Suprapubic skin (tissue), 4 donors: ENCODE data around the gene SAMD7. TPM values are rescaled to one million over a fixed set of nuclear protein-coding genes. Genes with fewer than 3 reads are reported as not detected.

Experiments
- DNase-seq, 2 donors: peaks; one replicate each; pipeline ENCODE4 v3.0.0-alpha.2; 2019; ENCODE audit warnings: low spot score in 2 of 2
- H3K27ac ChIP-seq: fragments of 200-600 bp; sonication (generic); one replicate; pipeline ENCODE4 v1.5.1; 2019
- H3K27me3 ChIP-seq: fragments of 200-600 bp; sonication (generic); one replicate; pipeline ENCODE4 v1.5.1; 2019
- H3K36me3 ChIP-seq: fragments of 200-600 bp; sonication (generic); one replicate; pipeline ENCODE4 v1.5.1; 2019
- H3K4me1 ChIP-seq: fragments of 200-600 bp; sonication (generic); one replicate; pipeline ENCODE4 v1.5.1; 2019
- H3K4me3 ChIP-seq: fragments of 200-600 bp; sonication (generic); one replicate; pipeline ENCODE4 v1.5.1; 2019; ENCODE audit warnings: mild to moderate bottlenecking
- H3K9me3 ChIP-seq: fragments of 200-600 bp; sonication (generic); one replicate; pipeline ENCODE4 v1.5.1; 2019
- EP300 ChIP-seq: sonication (generic); formaldehyde crosslinking; IDR thresholded peaks from one replicate; pipeline ENCODE4 v1.6.1; 2017; ENCODE audit warnings: antibody characterized with exemption
- POLR2A ChIP-seq, 2 donors: fragments of 450-650 bp; IDR thresholded peaks; one replicate each; pipeline ENCODE4 v1.6.1; 2017; ENCODE audit warnings: antibody characterized with exemption in 2 of 2, mild to moderate bottlenecking in 2 of 2, moderate library complexity in 2 of 2
- POLR2AphosphoS5 ChIP-seq, 3 donors: sonication (generic); formaldehyde crosslinking; IDR thresholded peaks; one replicate each; pipeline ENCODE4 v1.6.1; 2017; ENCODE audit warnings: antibody characterized with exemption in 3 of 3
- WGBS: methylation state at CpG from one replicate; pipeline ENCODE4 v1.1.5; 2018; 5-methylcytosine and 5-hydroxymethylcytosine counted together
- total RNA-seq, 4 donors: library from RNA; depleted of rRNA; stranded (reverse); fragments of >200 nt; gene quantifications; one replicate each; pipeline ENCODE4 v1.1.0, GENCODE V29; 2016
- TF ChIP-seq, protein P1 (sequence below), 2 donors: fragments of 200-600 bp in 1 of 2; fragments of 450-650 bp in 1 of 2; sonication (generic) in 1 of 2; IDR thresholded peaks; one replicate each; pipeline ENCODE4 v1.5.1; 2016 to 2019; ENCODE audit warnings: antibody characterized with exemption in 2 of 2, mild to moderate bottlenecking in 1 of 2, moderate library complexity in 1 of 2

The SAMD7 gene
- total RNA-seq, 4 donors from 2014 or later: not detected

DNA sequence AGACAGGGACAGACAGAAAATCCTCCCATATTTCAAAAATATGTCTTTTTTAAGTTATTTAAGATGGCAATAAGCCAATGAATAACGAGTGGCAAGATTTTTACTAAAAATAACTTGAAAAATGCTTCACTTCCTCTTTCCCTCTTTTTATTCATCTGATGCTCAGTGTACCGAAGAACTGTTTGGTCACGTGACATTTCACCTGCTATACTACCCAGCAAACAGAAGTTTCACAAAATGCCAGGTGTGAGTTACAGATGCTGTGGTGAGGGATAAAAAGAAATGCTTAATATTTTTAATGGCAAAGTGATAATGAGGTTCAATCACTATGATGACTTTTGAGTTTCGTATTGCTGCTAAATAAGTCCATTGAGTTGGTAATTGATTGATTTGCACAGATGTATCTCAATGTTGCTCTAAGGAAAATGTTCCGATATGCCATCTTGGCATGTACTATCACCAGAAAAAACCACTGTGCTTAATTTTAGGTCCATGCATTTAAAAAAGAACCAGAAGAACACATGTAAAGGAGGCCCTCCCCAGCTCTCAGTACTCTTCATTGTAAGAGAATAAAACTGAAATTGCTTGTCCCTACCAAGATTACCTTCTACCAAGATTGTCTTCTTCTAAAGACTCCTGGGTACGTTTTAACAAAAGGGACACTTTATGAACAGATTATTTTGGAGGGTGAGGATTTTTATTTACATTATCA lies 29.3 kb downstream of the SAMD7 start:
- DNase-seq: no peak
- WGBS: 56% methylated on average over 6 of the region's 6 CpGs
- Histone ChIP-seq H3K36me3 (no peaks in the 10 kb centered on the region), H3K4me3 (no peak overlapping the region), H3K9me3 (no peaks in the 10 kb centered on the region), H3K27me3 (no peaks in the 10 kb centered on the region), H3K27ac (no peak overlapping the region), H3K4me1 (no peaks in the 10 kb centered on the region)
- TF ChIP-seq, protein P1, sequence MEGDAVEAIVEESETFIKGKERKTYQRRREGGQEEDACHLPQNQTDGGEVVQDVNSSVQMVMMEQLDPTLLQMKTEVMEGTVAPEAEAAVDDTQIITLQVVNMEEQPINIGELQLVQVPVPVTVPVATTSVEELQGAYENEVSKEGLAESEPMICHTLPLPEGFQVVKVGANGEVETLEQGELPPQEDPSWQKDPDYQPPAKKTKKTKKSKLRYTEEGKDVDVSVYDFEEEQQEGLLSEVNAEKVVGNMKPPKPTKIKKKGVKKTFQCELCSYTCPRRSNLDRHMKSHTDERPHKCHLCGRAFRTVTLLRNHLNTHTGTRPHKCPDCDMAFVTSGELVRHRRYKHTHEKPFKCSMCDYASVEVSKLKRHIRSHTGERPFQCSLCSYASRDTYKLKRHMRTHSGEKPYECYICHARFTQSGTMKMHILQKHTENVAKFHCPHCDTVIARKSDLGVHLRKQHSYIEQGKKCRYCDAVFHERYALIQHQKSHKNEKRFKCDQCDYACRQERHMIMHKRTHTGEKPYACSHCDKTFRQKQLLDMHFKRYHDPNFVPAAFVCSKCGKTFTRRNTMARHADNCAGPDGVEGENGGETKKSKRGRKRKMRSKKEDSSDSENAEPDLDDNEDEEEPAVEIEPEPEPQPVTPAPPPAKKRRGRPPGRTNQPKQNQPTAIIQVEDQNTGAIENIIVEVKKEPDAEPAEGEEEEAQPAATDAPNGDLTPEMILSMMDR (IDR thresholded peaks at IDR 0.05): no peak
- TF ChIP-seq POLR2A (IDR thresholded peaks at IDR 0.05) (no peak), POLR2AphosphoS5 (IDR thresholded peaks at IDR 0.05) (no peak), EP300 (no peak)

DNA sequence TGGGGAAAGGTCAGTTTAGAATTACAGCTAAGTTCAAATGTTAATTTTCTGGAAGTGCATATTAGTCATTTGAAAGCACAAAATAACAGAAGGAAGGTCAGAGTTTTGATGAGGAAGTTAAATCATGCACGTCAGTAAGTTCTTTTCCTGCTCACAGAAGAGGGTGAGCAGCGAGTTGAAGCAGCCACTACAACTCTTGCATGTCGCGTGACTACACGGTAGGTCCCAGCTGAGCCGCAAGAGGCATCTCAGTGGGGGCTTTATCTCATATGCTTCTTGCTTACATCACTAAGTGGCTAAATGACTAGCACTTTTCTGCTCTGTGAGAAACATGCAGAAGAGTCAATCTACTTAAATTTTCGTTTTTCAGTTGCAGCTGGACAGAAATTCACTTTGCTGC lies 33.9 kb downstream of the SAMD7 start:
- no peak for DNase-seq
- H3K27me3 ChIP-seq: no peaks in the 10 kb centered on the region
- TF ChIP-seq, protein P1 (IDR thresholded peaks at IDR 0.05): no peak
- no peak for TF ChIP-seq POLR2A (IDR thresholded peaks at IDR 0.05)
- H3K36me3 ChIP-seq: no peaks in the 10 kb centered on the region
- H3K4me1 ChIP-seq: no peaks in the 10 kb centered on the region
- no peak overlapping the region for H3K4me3 ChIP-seq
- H3K27ac ChIP-seq: no peak overlapping the region
- no peaks in the 10 kb centered on the region for H3K9me3 ChIP-seq
- WGBS: 62% methylated on average over 7 of the region's 7 CpGs

DNA sequence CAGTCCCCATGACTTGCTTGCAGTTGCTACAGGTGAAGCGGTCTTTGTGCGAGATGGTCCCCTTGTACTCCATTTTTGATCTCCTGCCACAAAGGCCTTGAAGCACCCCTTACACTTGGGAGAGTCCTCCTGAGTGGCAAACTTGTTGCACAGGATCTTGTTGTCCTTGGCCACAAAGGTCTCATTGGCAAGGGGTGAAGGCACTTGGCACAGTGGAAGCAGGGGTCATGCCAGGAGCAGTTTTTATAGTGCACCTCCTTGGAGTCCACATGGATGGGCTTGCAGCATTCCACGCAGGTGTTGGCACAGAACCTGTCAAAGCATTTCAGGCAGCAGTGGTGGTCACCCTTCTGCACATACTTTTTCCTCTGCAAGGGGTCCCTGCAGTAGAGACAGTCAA lies 35.0 kb downstream of the SAMD7 start:
- H3K4me1 ChIP-seq: no peaks in the 10 kb centered on the region
- no peak for DNase-seq
- H3K4me3 ChIP-seq: no peak overlapping the region
- H3K36me3 ChIP-seq: no peaks in the 10 kb centered on the region
- TF ChIP-seq, protein P1 (IDR thresholded peaks at IDR 0.05): no peak
- TF ChIP-seq EP300 (no peak), POLR2AphosphoS5 (IDR thresholded peaks at IDR 0.05) (no peak), POLR2A (IDR thresholded peaks at IDR 0.05) (no peak)
- no peaks in the 10 kb centered on the region for H3K9me3 ChIP-seq
- H3K27ac ChIP-seq: no peak overlapping the region
- 94% methylated on average over 3 of the region's 3 CpGs for WGBS
- no peaks in the 10 kb centered on the region for H3K27me3 ChIP-seq

DNA sequence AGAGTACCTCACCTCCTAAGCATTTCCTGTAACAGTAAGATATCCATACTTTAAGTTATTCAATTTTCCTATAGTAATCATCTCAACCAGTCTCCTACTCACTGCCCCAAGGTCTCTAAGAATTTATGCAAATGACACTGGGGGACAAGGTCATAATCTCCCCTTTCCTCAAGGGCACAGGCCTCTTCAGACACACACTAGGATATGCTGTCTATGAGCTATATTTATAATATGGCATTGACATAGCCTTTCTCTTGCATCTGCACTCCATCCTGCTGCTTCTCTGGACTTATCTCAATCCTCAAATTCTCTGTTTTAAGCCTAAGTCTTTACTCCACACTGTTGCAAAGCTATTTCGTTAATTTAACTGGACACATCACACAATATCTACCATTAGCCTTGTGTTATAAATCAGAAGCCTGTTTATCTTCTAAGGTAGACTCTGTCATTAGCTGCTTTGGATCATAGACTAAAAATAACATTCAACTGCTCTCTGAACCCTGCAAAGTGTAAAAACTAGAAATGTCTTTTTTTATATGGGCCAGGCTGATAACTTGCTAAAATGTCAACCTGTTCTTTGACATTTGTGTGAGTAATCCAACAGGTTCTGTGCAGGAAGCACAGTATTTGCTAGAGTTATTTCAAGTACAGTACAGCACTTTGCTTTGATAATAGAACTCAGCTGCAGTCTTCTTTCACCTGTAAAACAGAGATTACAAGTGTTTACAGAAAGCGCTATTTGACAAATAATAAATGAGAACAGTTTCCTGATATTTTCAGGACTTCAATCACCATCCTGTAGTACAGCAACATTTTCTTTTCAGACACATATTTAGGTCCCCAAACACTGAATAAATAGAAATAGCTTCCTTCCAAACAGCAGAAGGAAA lies 37.4 kb downstream of the SAMD7 start:
- Histone ChIP-seq H3K9me3 (no peaks in the 10 kb centered on the region), H3K4me1 (no peaks in the 10 kb centered on the region), H3K27ac (no peak overlapping the region), H3K4me3 (no peak overlapping the region), H3K27me3 (no peaks in the 10 kb centered on the region), H3K36me3 (no peaks in the 10 kb centered on the region)
- TF ChIP-seq EP300 (no peak), POLR2A (IDR thresholded peaks at IDR 0.05) (no peak), POLR2AphosphoS5 (IDR thresholded peaks at IDR 0.05) (no peak)
- TF ChIP-seq, protein P1 (IDR thresholded peaks at IDR 0.05): no peak
- WGBS: 79% methylated on average over 2 of the region's 2 CpGs
- no peak for DNase-seq

DNA sequence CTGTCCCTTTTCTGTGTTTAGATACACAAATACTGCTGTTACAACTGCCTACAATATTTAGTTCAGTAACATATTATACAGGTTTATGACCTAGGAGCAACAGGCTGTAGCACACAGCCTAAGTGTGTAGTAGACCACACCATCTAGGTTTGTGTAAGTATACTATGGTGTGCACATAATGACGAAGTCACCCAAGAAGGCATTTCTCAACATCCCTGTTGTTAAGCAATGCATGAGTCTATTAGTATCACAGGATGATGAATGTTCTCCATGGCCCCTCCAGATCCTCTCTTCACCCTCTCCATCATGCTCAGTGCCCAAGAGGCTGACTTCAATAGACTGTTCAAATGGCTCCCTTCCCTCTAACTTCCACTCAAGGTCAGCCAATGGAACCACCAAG lies 40.7 kb downstream of the SAMD7 start:
- Histone ChIP-seq H3K4me3 (no peak overlapping the region), H3K36me3 (no peaks in the 10 kb centered on the region), H3K9me3 (no peaks in the 10 kb centered on the region), H3K4me1 (no peaks in the 10 kb centered on the region), H3K27me3 (no peaks in the 10 kb centered on the region), H3K27ac (no peak overlapping the region)
- no peak for DNase-seq
- WGBS: 100% methylated on average over 1 of the region's 1 CpG
- TF ChIP-seq EP300: no peak
- TF ChIP-seq, protein P1 (IDR thresholded peaks at IDR 0.05): no peak
- TF ChIP-seq POLR2A (IDR thresholded peaks at IDR 0.05): no peak
- TF ChIP-seq POLR2AphosphoS5 (IDR thresholded peaks at IDR 0.05): no peak
